KBM-7 (cell line): ENCODE measurements around the gene RAB15.
"Not testable (repeated sequence)": the region's sequence is repeated elsewhere in the genome, so short reads cannot be mapped to it uniquely, and the experiment has no call there.

Experiments
- DNase-seq: peaks from one replicate; pipeline ENCODE4 v3.0.0-alpha.2; 2015
- in situ Hi-C: fragments of 300-500 bp; cut with MboI; formaldehyde crosslinking; loops from 2 replicates; pipeline ENCODE4 v1.14.3; 2020; ENCODE audit warnings: low sequenced_read_pairs, low pct_unique_long_range_greater_than_20kb, mixed read lengths

RAB15 gene

GRCh38 chr14:64920465-64920864, 51.7 kb downstream of the RAB15 start:
- no peak for DNase-seq
- in situ Hi-C loops, result no loop called here

DNA sequence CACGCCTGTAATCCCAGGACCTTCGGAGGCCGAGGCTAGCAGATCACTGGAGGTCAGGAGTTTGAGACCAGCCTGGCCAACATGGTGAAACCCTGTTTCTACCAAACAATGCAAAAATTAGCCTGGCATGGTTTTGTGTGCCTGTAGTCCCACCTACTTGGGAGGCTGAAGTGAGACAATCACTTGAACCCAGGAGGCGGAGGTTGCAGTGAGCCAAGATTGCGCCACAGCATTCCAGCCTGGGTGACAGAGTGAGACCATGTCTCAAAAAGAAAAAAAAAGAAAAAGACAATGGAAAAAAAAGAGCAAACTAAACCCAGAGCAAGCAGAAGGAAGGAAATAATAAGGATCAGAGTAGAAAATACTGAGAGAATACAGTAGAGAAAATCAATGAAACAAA, 52.5 kb downstream of the RAB15 start:
- in situ Hi-C loops, result no loop called here
- no peak for DNase-seq

DNA sequence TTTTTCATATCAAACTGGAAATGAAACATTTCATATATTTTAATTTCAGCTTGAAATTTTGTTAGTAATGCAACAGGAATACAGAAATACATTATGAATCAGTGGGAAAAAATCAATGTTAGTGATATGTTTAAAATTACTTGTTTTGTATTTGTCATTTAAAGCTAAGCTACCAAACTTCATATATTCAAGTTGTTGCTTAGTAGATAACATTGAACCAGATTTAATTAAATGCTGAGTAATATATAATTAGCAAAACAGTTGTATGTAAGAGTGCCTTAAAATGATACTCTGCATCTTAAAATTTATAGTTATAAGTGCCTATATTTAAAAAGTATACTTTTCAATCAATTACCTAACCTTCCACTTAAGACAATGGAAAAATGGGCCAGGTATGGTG, 52.9 kb downstream of the RAB15 start:
- no peak for DNase-seq
- in situ Hi-C loops, result no loop called here

GRCh38 chr14:64918216-64918615, 53.9 kb downstream of the RAB15 start:
- no peak for DNase-seq
- in situ Hi-C loops, result no loop called here

DNA sequence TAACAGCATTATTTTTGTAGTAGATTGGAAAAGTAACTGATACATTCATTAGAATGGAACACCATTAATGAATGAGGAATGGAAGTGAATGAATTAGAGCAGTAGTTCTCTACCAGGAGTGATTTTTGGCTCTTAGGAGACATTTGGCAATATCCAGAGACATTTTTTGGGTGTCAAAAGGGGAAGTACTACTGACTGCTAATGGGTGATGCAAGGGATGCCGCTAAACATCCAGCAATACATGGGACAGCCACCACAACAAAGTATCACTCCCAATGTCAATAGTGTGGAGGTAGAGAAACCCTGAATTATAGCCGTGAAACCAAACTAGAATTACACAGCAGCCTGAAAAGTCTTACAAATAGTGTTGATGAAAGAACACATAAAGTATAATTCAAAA, 56.3 kb downstream of the RAB15 start:
- in situ Hi-C loops, result no loop called here
- peak; percentile 53 for DNase-seq

GRCh38 chr14:64915029-64915424, 57.1 kb downstream of the RAB15 start:
- in situ Hi-C loops, result no loop called here
- no peak for DNase-seq

- peak; percentile 95 for DNase-seq
- in situ Hi-C loops, result no loop called here
Observed at GRCh38 chr14:64914237-64915028, 57.7 kb downstream of the RAB15 start, which contains the start of gene CHURC1. Gene CHURC1, plus strand, starts transcription at chr14:64914455. Its CDS starts 41 bp downstream, at chr14:64914496.

- in situ Hi-C loops, DNase-seq: not testable (repeated sequence)
Observed at GRCh38 chr14:64913477-64913876, 58.7 kb downstream of the RAB15 start.

DNA sequence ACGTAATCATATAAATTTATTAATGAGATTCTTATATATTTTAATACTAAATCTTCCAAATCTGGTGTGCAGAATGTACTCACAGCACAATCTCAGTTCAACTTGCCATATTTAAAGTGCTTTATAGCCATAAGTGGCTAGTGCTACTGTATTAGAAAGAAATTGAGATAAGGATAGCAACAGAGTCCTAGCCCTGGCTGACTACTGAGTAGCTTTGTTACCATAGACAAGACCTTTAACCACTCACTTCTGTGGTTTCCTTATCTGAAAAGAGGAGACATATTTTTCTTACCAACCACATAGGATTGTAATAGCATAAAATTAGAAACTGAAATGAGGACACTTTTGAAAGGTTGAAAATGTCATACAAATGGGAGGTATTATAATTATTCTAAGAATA, 59.9 kb downstream of the RAB15 start:
- DNase-seq, result peak; percentile 19
- in situ Hi-C loops, result no loop called here

- DNase-seq, result peak; percentile 34
- in situ Hi-C loops, result no loop called here
Observed at GRCh38 chr14:64910847-64911495, 61.2 kb downstream of the RAB15 start.

DNA sequence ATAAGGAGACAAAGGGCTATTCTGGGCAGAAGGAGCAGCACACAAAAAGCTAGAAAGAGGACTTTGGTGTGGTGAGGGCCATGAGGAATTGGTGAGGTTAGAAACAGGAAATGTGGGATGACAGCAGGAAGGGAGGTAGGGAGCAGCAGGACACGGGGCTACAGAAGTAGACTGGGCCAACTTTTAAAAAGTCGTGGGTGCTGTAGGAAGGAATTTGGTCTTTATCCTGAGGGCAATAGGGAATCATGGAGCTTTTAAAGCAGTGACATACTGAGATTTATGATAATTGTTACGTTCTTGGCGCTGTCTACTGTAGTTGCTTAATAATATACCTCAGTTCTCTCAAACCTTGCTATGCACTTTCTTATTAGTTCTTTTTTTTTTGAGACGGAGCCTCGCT, 66.1 kb downstream of the RAB15 start:
- DNase-seq, result peak; percentile 9
- in situ Hi-C loops, result no loop called here

DNA sequence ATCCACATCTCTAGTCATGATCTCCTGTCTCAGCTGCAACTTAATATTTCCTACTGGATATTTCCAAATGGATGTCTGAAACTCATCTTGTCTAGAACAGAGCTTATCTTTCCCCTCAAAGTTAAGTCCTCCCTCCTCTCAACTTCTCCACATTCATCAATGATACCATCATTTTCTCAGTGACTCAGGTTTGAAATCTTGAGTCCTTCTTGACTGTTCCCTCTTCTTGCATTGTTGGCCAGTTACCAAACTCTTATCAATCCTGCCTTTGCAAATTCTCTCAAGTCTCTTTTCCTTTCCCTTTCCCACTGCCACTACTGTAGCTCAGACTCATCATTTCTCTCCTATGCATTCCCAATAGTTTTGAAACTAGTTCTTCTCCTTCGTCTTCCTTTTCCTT, 72.2 kb downstream of the RAB15 start:
- no peak for DNase-seq
- in situ Hi-C loops, result no loop called here
